M059J (cell line): ENCODE results near the gene CFAP77. TPM values are rescaled to one million over a fixed set of nuclear protein-coding genes. Genes with fewer than 3 reads are reported as not detected.
A peak's percentile ranks its signal among the peaks of the same experiment; 100 is the strongest.
"Not testable (repeated sequence)": the region's sequence is repeated elsewhere in the genome, so short reads cannot be mapped to it uniquely, and the experiment has no call there.

Experiments
- DNase-seq: peaks from one replicate; pipeline ENCODE4 v3.0.0-alpha.2; 2012; ENCODE audit warnings: low read depth
- total RNA-seq: library from RNA; depleted of rRNA; stranded (reverse); fragments of >200 nt; shearing (Covaris generic); gene quantifications from 2 replicates; pipeline ENCODE4 v1.2.3, GENCODE V29; 2014

The CFAP77 gene
- total RNA-seq, 1 experiment from 2014 or later = not detected

- no peak for DNase-seq
These were observed 137.0 kb downstream of the CFAP77 start for GRCh38 chr9:132547052-132547431.

- DNase-seq = no peak
These were observed 137.4 kb downstream of the CFAP77 start for GRCh38 chr9:132547436-132547835.

GRCh38 chr9:132547976-132548730 lies 138.1 kb downstream of the CFAP77 start:
- no peak for DNase-seq

- DNase-seq = peak; percentile 44
These were observed 139.0 kb downstream of the CFAP77 start for GRCh38 chr9:132548751-132549640.

GRCh38 chr9:132551556-132551955 lies 141.5 kb downstream of the CFAP77 start:
- DNase-seq = no peak

- DNase-seq = no peak
These were observed 142.0 kb downstream of the CFAP77 start for GRCh38 chr9:132552041-132552440.

GRCh38 chr9:132554755-132555154 lies 144.7 kb downstream of the CFAP77 start:
- no peak for DNase-seq

GRCh38 chr9:132555528-132555927 lies 145.5 kb downstream of the CFAP77 start:
- DNase-seq = no peak

GRCh38 chr9:132556235-132556634 lies 146.2 kb downstream of the CFAP77 start:
- DNase-seq = no peak

- DNase-seq = no peak
These were observed 146.7 kb downstream of the CFAP77 start for GRCh38 chr9:132556714-132557113.

GRCh38 chr9:132557159-132557558 lies 147.1 kb downstream of the CFAP77 start:
- no peak for DNase-seq

GRCh38 chr9:132559711-132560110 lies 149.7 kb downstream of the CFAP77 start:
- DNase-seq = no peak

- DNase-seq = no peak
These were observed 150.7 kb downstream of the CFAP77 start for GRCh38 chr9:132560616-132561202.

- DNase-seq = no peak
These were observed 152.2 kb downstream of the CFAP77 start for GRCh38 chr9:132562306-132562573.

GRCh38 chr9:132564526-132564925 lies 154.5 kb downstream of the CFAP77 start:
- no peak for DNase-seq

- DNase-seq = not testable (repeated sequence)
These were observed 158.8 kb downstream of the CFAP77 start for GRCh38 chr9:132568787-132569186.

- no peak for DNase-seq
These were observed 162.0 kb downstream of the CFAP77 start for GRCh38 chr9:132571806-132572600.

GRCh38 chr9:132572921-132573320 lies 162.9 kb downstream of the CFAP77 start:
- peak; percentile 28 for DNase-seq

GRCh38 chr9:132575005-132575609 lies 165.1 kb downstream of the CFAP77 start:
- peak; percentile 63 for DNase-seq

- DNase-seq = no peak
These were observed 165.8 kb downstream of the CFAP77 start for GRCh38 chr9:132575811-132576210.

GRCh38 chr9:132577119-132577518 lies 167.1 kb downstream of the CFAP77 start:
- no peak for DNase-seq
